Brain microvascular endothelial cell (primary cell): ENCODE data around the gene FAM227B.

ENCODE experiments used
- DNase-seq: peaks from one replicate; pipeline ENCODE4 v3.0.0-alpha.2; 2020
- H3K27ac ChIP-seq: fragments of 250-450 bp; sonication (Bioruptor Pico); 2 replicates; pipeline ENCODE4 v1.5.1; 2020; ENCODE audit warnings: mild to moderate bottlenecking, moderate library complexity
- H3K27me3 ChIP-seq: fragments of 250-450 bp; sonication (Bioruptor Pico); replicated peaks from 2 replicates; pipeline ENCODE4 v1.5.1; 2020; ENCODE audit warnings: mild to moderate bottlenecking
- H3K36me3 ChIP-seq: fragments of 250-450 bp; sonication (Bioruptor Pico); replicated peaks from 2 replicates; pipeline ENCODE4 v1.5.1; 2020; ENCODE audit warnings: mild to moderate bottlenecking
- H3K4me3 ChIP-seq: 2 replicates; pipeline ENCODE4 v1.5.1; 2011; ENCODE audit warnings: low read depth, mild to moderate bottlenecking, control low read depth, low read length, moderate library complexity
- in situ Hi-C: cut with HindIII; loops from 2 replicates; pipeline ENCODE4 v1.10.0; 2017; ENCODE audit warnings: low sequenced_read_pairs, low pct_ligation_motif_present
- TF ChIP-seq, protein P1 (sequence below): IDR thresholded peaks from 2 replicates; pipeline ENCODE4 v1.5.1; 2011; ENCODE audit warnings: low read depth, mild to moderate bottlenecking, moderate library complexity, low read length, control low read depth, inconsistent platforms; ENCODE audit errors: missing control alignments

FAM227B gene

DNA sequence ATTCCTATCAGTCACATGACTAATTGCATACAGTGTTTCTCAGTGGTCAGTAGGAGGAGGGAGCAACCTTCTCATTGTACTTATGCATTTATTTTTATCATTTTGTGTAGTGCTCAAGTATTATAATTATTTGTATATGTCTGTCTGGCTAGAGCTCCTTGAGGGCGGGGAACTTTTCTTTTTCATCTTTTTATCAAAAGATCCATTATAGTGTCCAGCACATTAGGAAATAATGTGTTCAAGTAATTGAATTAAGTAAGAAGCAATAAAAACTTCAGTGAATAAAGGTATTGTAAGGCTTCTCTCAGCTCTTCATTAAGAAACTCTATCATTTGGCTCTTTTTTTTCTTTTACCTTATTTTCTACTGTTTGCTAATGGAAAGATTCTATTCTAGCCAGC lies 178.8 kb downstream of the FAM227B start:
- H3K27ac ChIP-seq: no peak overlapping the region
- H3K36me3 ChIP-seq: no peaks in the 10 kb centered on the region
- H3K27me3 ChIP-seq: no peaks in the 10 kb centered on the region
- in situ Hi-C loops: no loop called here
- TF ChIP-seq, protein P1, sequence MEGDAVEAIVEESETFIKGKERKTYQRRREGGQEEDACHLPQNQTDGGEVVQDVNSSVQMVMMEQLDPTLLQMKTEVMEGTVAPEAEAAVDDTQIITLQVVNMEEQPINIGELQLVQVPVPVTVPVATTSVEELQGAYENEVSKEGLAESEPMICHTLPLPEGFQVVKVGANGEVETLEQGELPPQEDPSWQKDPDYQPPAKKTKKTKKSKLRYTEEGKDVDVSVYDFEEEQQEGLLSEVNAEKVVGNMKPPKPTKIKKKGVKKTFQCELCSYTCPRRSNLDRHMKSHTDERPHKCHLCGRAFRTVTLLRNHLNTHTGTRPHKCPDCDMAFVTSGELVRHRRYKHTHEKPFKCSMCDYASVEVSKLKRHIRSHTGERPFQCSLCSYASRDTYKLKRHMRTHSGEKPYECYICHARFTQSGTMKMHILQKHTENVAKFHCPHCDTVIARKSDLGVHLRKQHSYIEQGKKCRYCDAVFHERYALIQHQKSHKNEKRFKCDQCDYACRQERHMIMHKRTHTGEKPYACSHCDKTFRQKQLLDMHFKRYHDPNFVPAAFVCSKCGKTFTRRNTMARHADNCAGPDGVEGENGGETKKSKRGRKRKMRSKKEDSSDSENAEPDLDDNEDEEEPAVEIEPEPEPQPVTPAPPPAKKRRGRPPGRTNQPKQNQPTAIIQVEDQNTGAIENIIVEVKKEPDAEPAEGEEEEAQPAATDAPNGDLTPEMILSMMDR: no peak
- H3K4me3 ChIP-seq: no peak overlapping the region
- DNase-seq: no peak

DNA sequence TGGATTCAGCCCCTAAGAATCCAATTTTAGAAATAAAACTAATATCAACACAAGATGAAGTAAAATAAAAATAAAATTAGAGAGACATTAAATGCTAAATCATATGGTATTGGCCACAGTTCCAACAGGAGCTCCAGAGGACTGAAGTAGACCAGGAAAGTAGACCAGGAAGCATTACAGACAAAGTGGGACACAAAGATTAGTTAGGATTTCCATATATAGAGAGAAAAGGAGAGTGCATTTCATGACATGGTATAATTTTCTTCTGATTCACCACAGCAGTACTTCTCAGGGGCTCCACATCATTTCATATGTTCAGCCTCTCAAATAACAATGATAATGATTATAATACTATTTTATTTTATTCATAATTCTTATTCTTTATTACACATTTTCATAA lies 179.3 kb downstream of the FAM227B start:
- no peak for DNase-seq
- Histone ChIP-seq H3K4me3 (no peak overlapping the region), H3K27me3 (no peaks in the 10 kb centered on the region), H3K36me3 (no peaks in the 10 kb centered on the region), H3K27ac (no peak overlapping the region)
- TF ChIP-seq, protein P1: no peak
- in situ Hi-C loops: no loop called here

DNA sequence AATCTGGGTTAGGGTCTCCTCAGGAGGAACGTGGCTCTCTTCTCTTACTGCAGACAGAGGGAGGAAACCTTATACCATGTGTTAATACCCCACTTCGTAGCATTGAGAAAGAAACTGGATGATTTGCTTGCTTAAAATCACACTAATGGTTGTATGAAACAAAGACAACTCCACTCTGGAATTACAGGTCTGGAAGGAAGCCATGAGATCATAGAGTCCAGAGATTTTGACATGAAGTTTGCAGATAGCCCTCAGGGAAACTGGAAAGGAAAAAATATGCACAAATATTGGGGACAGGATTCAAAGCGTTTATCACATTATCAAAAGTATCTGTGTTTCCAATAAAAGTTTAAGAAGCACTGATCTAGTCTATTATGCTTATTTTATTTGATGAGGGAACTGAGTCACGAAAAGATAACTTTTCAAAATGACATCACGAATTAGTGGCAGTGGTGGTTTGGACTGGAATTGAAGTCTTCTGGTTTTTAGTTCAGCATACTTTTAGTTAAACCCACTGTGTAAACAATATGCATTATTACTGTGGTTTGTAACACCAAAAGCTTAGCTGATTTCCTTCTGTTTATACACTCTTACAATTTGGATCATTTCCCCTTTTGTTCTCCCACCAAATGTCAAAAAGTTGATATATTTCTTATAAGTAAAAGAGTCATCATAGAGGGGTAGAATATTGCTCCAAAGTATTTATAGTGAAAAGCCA lies 180.8 kb downstream of the FAM227B start:
- Histone ChIP-seq H3K36me3 (no peaks in the 10 kb centered on the region), H3K27ac (no peak overlapping the region), H3K4me3 (no peak overlapping the region), H3K27me3 (no peaks in the 10 kb centered on the region)
- TF ChIP-seq, protein P1: no peak
- DNase-seq: no peak
- in situ Hi-C loops: no loop called here

DNA sequence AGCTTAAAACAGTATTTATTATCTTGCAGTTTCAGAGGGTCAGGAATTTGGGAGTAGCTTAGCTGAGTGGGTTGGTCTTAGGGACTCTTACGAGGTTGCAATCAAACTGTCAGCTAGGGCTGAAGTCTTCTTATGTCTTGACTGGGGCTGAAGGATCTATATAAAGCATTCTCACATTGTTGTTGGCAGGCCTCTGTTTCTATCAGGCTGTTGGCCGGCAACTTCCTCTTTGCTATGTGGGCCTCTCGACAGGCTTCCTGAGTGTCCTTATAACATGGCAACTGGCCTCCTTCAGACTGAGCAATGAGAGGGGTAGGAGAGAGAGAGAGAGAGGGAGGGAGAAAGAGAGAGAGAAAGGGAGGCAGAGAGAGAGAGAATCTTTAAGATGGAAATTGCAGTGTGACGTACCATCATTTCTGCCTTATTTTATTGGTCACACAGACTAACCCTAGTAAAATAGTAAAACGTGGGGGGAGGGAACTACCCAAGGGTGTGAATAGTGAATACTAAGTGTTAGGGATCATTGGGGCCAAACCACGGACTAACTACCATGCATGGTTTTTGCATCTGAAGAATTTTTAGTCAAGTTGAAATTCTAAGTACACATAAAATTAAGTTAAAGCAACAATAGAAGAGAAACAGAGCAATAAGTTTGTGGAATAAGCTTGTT lies 181.5 kb downstream of the FAM227B start:
- Histone ChIP-seq H3K27ac (no peak overlapping the region), H3K27me3 (no peaks in the 10 kb centered on the region), H3K4me3 (no peak overlapping the region), H3K36me3 (no peaks in the 10 kb centered on the region)
- DNase-seq: no peak
- in situ Hi-C loops: no loop called here
- TF ChIP-seq, protein P1: no peak

DNA sequence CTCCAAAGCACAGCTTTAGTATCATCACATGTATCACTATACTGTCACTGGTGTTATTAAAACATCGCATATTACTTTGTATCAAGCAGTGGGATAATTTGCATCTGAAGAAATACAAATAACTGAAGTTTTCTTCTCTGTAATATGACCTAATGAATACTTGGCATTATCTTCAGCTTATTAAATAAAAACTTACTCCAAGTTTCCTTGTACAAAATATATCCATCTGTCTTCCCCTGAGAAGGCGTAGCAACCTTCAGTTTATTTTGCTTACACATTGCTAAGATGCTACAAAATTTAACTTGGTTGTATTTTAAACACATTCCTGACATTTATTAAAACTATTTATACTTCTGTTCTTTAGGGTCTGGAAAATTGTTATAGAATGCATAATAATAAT lies 183.9 kb downstream of the FAM227B start:
- Histone ChIP-seq H3K27ac (peak overlapping the region; percentile 7), H3K36me3 (no peaks in the 10 kb centered on the region), H3K27me3 (no peaks in the 10 kb centered on the region), H3K4me3 (no peak overlapping the region)
- in situ Hi-C loops: no loop called here
- TF ChIP-seq, protein P1: no peak
- no peak for DNase-seq
